HUES6 (cell line): ENCODE results near the gene SAMD5.

ENCODE experiments used
- H3K27ac ChIP-seq: 2 replicates; pipeline ENCODE4 v1.7.0; 2013; ENCODE audit warnings: low read depth, mild to moderate bottlenecking, low read length, inconsistent platforms
- H3K27me3 ChIP-seq: 2 replicates; pipeline ENCODE4 v1.6.1; 2013; ENCODE audit warnings: low read length; ENCODE audit not compliant: control insufficient read depth, insufficient read depth
- H3K36me3 ChIP-seq: 2 replicates; pipeline ENCODE4 v1.6.1; 2013; ENCODE audit warnings: low read length; ENCODE audit not compliant: control insufficient read depth, insufficient read depth
- H3K4me1 ChIP-seq: 2 replicates; pipeline ENCODE4 v1.6.1; 2013; ENCODE audit warnings: low read length; ENCODE audit not compliant: control insufficient read depth, insufficient read depth
- H3K4me3 ChIP-seq: 2 replicates; pipeline ENCODE4 v1.5.1; 2013; ENCODE audit warnings: low read depth, low read length
- H3K9ac ChIP-seq: one replicate; pipeline ENCODE4 v1.6.1; 2013; ENCODE audit warnings: mild to moderate bottlenecking, low read length
- H3K9me3 ChIP-seq: 2 replicates; pipeline ENCODE4 v1.6.1; 2013; ENCODE audit warnings: low read depth, low read length; ENCODE audit not compliant: control insufficient read depth, insufficient read depth

SAMD5 gene

DNA sequence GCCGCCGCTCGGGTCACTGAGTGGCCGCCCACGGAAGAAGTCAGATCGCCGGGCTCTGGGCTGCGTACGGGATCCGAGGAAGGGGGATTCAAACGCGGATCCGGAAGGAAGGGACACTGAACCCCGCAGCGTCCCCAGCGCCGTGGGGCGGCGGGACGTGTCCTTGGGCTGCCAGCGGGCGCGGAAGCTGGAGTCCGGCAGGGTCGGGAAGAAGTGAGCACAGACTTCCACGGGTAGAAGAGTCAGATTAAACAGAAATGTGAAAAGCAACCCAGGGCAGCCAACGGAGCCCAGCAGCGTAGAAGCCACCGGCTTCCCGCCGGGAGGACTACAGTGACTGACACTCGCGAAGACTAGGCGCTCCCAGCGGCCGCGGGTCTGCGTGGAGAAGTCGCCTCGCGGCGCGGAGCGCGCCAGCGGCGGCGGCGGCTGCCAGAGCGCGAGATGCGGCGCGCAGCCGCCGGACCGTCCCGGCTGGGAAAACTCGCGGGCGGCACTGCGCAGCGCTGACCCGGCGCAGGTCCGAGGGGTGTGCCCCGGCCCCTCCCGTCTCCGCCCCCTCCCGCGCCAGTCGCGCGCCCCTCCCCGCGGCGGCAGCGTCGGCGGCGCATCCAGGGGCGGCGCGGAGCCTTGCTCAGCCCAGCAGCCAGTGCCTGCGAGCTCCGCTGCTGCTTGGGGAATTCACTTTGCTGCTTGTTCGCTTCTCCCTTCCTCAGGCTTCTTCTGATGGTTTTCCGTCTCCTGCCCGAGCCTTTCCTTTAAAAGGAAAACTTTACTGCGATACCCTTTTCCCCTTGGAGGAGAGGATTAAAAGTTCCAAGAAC is at the start of gene SAMD5:
Gene SAMD5, plus strand, starts transcription at position 649 of the 824 bp plus-strand sequence. CDS start 239 bp downstream, outside the sequence.
- Histone ChIP-seq H3K9ac (peak within 1 kb of the TSS; percentile 62), H3K27ac (no peak within 1 kb of the TSS), H3K27me3 (peaks cover 97% of the 10 kb centered on the region), H3K4me3 (peak within 1 kb of the TSS; percentile 69), H3K36me3 (no peaks in the 10 kb centered on the region), H3K9me3 (no peaks in the 10 kb centered on the region), H3K4me1 (peaks cover 17% of the 10 kb centered on the region)

DNA sequence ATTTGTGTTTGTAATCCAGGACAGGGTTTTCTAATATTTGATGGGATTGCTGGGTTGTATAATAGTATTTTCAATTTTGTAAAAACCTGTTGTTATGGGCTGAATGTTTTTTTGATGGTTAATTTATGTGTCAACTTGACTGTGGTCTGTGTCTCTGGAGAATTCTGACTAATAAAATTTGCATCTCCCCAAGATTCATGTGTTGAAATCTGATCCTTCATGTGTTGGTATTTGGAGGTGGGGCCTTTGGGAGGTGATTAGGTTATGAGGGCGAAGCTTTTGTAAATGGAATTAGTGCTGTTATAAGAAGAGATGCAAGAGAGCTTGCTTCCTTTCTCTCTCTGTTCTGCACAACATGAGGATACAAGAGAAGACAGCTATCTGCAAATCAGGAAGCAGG is 48.7 kb upstream of the SAMD5 start:
- Histone ChIP-seq H3K27ac (no peak overlapping the region), H3K36me3 (no peaks in the 10 kb centered on the region), H3K9me3 (no peaks in the 10 kb centered on the region), H3K4me1 (no peaks in the 10 kb centered on the region), H3K4me3 (no peak overlapping the region), H3K27me3 (no peaks in the 10 kb centered on the region), H3K9ac (no peak overlapping the region)

GRCh38 chr6:147463651-147464050 is 44.8 kb upstream of the SAMD5 start:
- Histone ChIP-seq H3K27ac (no peak overlapping the region), H3K27me3 (no peaks in the 10 kb centered on the region), H3K36me3 (no peaks in the 10 kb centered on the region), H3K4me1 (peaks cover 7% of the 10 kb centered on the region), H3K9ac (no peak overlapping the region), H3K9me3 (no peaks in the 10 kb centered on the region), H3K4me3 (no peak overlapping the region)

- H3K36me3 ChIP-seq, result no peaks in the 10 kb centered on the region
- peaks cover 7% of the 10 kb centered on the region for H3K4me1 ChIP-seq
- H3K9me3 ChIP-seq, result no peaks in the 10 kb centered on the region
- no peak overlapping the region for H3K9ac ChIP-seq
- H3K27ac ChIP-seq, result no peak overlapping the region
- no peak overlapping the region for H3K4me3 ChIP-seq
- no peaks in the 10 kb centered on the region for H3K27me3 ChIP-seq
These were observed 41.1 kb upstream of the SAMD5 start for GRCh38 chr6:147467428-147467827.

DNA sequence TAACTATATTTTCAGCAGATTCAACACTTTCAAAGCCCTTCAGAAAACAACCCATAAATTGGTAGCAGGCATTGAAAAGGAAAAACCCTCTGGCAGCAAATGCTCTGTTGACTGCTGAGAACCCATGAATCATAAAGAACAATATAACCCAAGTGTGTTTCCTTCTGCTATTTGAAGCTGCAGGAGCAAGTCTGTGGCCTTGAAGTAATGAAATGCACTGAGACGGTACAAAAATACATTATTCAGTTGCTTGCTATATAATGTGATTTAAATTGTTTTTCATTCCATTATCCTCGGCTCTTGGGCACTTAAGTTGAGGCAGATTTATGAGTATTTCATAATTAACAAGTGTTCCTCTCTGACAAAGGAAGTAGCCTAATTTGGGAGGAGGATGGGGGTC is 40.6 kb upstream of the SAMD5 start:
- Histone ChIP-seq H3K4me1 (peaks cover 7% of the 10 kb centered on the region), H3K36me3 (no peaks in the 10 kb centered on the region), H3K9ac (no peak overlapping the region), H3K27ac (no peak overlapping the region), H3K9me3 (no peaks in the 10 kb centered on the region), H3K4me3 (no peak overlapping the region), H3K27me3 (no peaks in the 10 kb centered on the region)

- Histone ChIP-seq H3K36me3 (no peaks in the 10 kb centered on the region), H3K9me3 (no peaks in the 10 kb centered on the region), H3K4me3 (no peak overlapping the region), H3K27me3 (no peaks in the 10 kb centered on the region), H3K4me1 (peaks cover 7% of the 10 kb centered on the region), H3K9ac (no peak overlapping the region), H3K27ac (no peak overlapping the region)
These were observed 39.9 kb upstream of the SAMD5 start for GRCh38 chr6:147468634-147469033.

GRCh38 chr6:147479857-147480256 is 28.6 kb upstream of the SAMD5 start:
- H3K4me3 ChIP-seq, result no peak overlapping the region
- peaks cover 2% of the 10 kb centered on the region; the same call in 1 of the 2 replicates for H3K9me3 ChIP-seq
- H3K36me3 ChIP-seq, result no peaks in the 10 kb centered on the region
- no peaks in the 10 kb centered on the region for H3K4me1 ChIP-seq
- H3K9ac ChIP-seq, result no peak overlapping the region
- no peaks in the 10 kb centered on the region for H3K27me3 ChIP-seq
- H3K27ac ChIP-seq, result no peak overlapping the region

- Histone ChIP-seq H3K27ac (no peak overlapping the region), H3K9ac (no peak overlapping the region), H3K36me3 (no peaks in the 10 kb centered on the region), H3K4me3 (no peak overlapping the region), H3K27me3 (no peaks in the 10 kb centered on the region), H3K9me3 (peaks cover 2% of the 10 kb centered on the region; the same call in 1 of the 2 replicates), H3K4me1 (no peaks in the 10 kb centered on the region)
These were observed 21.8 kb upstream of the SAMD5 start for GRCh38 chr6:147486683-147487082.

DNA sequence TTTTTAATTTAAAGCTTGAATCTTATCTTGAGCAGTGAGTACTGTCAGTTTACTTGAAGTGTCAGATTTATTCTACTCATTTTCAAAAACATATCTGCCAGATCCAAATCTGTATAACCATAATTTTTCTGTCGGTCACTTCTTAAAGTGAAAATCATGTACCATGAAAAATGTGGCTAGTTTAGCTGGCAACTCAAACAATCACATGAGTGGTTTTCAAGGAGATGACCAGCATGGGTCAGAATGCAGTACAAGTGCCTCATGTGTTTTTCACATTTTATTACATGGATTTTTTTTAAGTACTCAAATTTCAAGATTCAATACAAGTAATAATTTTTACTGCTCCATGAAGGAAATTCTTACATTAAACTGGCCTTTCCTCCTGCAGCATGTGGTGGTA is 11.0 kb upstream of the SAMD5 start:
- no peaks in the 10 kb centered on the region for H3K4me1 ChIP-seq
- no peak overlapping the region for H3K4me3 ChIP-seq
- peaks cover 15% of the 10 kb centered on the region for H3K9me3 ChIP-seq
- no peak overlapping the region for H3K27ac ChIP-seq
- peaks cover 31% of the 10 kb centered on the region for H3K27me3 ChIP-seq
- H3K9ac ChIP-seq, result no peak overlapping the region
- no peaks in the 10 kb centered on the region for H3K36me3 ChIP-seq

GRCh38 chr6:147503587-147503986 is 4.9 kb upstream of the SAMD5 start:
- peaks cover 86% of the 10 kb centered on the region for H3K27me3 ChIP-seq
- no peak overlapping the region for H3K4me3 ChIP-seq
- H3K9me3 ChIP-seq, result no peaks in the 10 kb centered on the region
- no peak overlapping the region for H3K27ac ChIP-seq
- no peaks in the 10 kb centered on the region for H3K36me3 ChIP-seq
- H3K9ac ChIP-seq, result no peak overlapping the region
- peaks cover 18% of the 10 kb centered on the region for H3K4me1 ChIP-seq

DNA sequence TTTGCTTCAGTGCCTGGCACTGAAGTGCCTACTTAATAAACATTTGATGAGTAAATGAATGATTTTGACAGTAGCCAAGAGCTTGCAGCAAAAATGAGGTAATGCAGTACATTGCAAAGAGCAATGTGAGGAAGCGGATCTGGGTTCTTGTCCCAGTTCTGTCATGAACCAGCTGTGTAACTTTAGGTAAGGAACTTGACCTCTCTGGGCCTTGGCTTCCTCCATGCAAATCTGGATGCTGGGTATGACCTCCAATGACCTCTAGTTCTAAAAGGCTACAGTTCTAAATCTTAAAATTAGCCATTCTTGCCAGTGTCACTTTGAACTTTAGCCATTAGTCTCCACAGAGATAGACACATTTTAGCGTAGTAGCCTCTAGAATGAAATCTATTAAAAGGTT is 3.6 kb upstream of the SAMD5 start:
- H3K36me3 ChIP-seq, result no peaks in the 10 kb centered on the region
- no peak overlapping the region for H3K9ac ChIP-seq
- H3K9me3 ChIP-seq, result no peaks in the 10 kb centered on the region
- H3K4me3 ChIP-seq, result no peak overlapping the region
- peaks cover 21% of the 10 kb centered on the region for H3K4me1 ChIP-seq
- no peak overlapping the region for H3K27ac ChIP-seq
- peaks cover 98% of the 10 kb centered on the region for H3K27me3 ChIP-seq
